ENCODE measurements around the gene POLR3E.

POLR3E gene

DNA sequence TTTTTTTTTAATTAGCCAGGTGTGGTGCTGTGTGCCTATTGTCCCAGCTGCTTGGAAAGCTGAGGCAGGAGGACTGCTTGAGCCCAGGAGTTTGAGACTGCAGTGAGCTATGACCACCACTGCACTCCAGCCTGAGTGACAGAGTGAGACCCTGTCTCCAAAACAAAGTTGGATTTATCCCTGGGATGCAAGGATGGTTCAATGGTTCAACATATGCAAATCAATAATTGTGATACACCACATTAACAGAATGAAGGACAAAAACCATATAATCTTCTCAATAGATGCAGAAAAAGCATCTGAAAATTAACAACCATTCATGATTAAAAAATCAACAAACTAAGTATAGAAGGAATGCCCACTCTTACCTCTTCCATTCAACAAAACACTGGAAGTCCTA, 43.7 kb downstream of the POLR3E start:
- no peak for ATAC-seq
- TF ChIP-seq ARNTL (CRISPR knock-in tag; IDR thresholded peaks at IDR 0.05; ENCODE audit: borderline replicate concordance, low read depth) (no peak), RARB (CRISPR knock-in tag; IDR thresholded peaks at IDR 0.05) (no peak), BACH2 (CRISPR knock-in tag; IDR thresholded peaks at IDR 0.05; ENCODE audit: borderline replicate concordance) (no peak), ZFP30 (CRISPR knock-in tag; IDR thresholded peaks at IDR 0.05) (no peak), ZNF8 (CRISPR knock-in tag; IDR thresholded peaks at IDR 0.05) (no peak), CSDC2 (CRISPR knock-in tag; IDR thresholded peaks at IDR 0.05) (no peak), ZFP3 (CRISPR knock-in tag; IDR thresholded peaks at IDR 0.05) (no peak), ZC3H10 (CRISPR knock-in tag; IDR thresholded peaks at IDR 0.05) (no peak), GLIS3 (CRISPR knock-in tag; IDR thresholded peaks at IDR 0.05) (no peak), OSR1 (CRISPR knock-in tag; IDR thresholded peaks at IDR 0.05) (no peak), ZNF70 (CRISPR knock-in tag; IDR thresholded peaks at IDR 0.05) (no peak), PPARA (CRISPR knock-in tag; IDR thresholded peaks at IDR 0.05; ENCODE audit: borderline replicate concordance) (no peak), TOX (CRISPR knock-in tag; IDR thresholded peaks at IDR 0.05; ENCODE audit: borderline replicate concordance) (no peak), ISL1 (CRISPR knock-in tag; IDR thresholded peaks at IDR 0.05) (no peak), SNAI2 (CRISPR knock-in tag; IDR thresholded peaks at IDR 0.05) (no peak)
- TF ChIP-seq, protein P1, sequence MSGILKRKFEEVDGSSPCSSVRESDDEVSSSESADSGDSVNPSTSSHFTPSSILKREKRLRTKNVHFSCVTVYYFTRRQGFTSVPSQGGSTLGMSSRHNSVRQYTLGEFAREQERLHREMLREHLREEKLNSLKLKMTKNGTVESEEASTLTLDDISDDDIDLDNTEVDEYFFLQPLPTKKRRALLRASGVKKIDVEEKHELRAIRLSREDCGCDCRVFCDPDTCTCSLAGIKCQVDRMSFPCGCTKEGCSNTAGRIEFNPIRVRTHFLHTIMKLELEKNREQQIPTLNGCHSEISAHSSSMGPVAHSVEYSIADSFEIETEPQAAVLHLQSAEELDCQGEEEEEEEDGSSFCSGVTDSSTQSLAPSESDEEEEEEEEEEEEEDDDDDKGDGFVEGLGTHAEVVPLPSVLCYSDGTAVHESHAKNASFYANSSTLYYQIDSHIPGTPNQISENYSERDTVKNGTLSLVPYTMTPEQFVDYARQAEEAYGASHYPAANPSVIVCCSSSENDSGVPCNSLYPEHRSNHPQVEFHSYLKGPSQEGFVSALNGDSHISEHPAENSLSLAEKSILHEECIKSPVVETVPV (CRISPR knock-in tag; IDR thresholded peaks at IDR 0.05), result no peak
- TF ChIP-seq, protein P2, sequence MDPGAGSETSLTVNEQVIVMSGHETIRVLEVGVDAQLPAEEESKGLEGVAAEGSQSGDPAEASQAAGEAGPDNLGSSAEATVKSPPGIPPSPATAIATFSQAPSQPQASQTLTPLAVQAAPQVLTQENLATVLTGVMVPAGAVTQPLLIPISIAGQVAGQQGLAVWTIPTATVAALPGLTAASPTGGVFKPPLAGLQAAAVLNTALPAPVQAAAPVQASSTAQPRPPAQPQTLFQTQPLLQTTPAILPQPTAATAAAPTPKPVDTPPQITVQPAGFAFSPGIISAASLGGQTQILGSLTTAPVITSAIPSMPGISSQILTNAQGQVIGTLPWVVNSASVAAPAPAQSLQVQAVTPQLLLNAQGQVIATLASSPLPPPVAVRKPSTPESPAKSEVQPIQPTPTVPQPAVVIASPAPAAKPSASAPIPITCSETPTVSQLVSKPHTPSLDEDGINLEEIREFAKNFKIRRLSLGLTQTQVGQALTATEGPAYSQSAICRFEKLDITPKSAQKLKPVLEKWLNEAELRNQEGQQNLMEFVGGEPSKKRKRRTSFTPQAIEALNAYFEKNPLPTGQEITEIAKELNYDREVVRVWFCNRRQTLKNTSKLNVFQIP (CRISPR knock-in tag; IDR thresholded peaks at IDR 0.05; ENCODE audit: borderline replicate concordance, low read depth), result no peak
- TF ChIP-seq, protein P3, sequence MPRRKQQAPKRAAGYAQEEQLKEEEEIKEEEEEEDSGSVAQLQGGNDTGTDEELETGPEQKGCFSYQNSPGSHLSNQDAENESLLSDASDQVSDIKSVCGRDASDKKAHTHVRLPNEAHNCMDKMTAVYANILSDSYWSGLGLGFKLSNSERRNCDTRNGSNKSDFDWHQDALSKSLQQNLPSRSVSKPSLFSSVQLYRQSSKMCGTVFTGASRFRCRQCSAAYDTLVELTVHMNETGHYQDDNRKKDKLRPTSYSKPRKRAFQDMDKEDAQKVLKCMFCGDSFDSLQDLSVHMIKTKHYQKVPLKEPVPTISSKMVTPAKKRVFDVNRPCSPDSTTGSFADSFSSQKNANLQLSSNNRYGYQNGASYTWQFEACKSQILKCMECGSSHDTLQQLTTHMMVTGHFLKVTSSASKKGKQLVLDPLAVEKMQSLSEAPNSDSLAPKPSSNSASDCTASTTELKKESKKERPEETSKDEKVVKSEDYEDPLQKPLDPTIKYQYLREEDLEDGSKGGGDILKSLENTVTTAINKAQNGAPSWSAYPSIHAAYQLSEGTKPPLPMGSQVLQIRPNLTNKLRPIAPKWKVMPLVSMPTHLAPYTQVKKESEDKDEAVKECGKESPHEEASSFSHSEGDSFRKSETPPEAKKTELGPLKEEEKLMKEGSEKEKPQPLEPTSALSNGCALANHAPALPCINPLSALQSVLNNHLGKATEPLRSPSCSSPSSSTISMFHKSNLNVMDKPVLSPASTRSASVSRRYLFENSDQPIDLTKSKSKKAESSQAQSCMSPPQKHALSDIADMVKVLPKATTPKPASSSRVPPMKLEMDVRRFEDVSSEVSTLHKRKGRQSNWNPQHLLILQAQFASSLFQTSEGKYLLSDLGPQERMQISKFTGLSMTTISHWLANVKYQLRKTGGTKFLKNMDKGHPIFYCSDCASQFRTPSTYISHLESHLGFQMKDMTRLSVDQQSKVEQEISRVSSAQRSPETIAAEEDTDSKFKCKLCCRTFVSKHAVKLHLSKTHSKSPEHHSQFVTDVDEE (CRISPR knock-in tag; IDR thresholded peaks at IDR 0.05), result no peak
- TF ChIP-seq, protein P4, sequence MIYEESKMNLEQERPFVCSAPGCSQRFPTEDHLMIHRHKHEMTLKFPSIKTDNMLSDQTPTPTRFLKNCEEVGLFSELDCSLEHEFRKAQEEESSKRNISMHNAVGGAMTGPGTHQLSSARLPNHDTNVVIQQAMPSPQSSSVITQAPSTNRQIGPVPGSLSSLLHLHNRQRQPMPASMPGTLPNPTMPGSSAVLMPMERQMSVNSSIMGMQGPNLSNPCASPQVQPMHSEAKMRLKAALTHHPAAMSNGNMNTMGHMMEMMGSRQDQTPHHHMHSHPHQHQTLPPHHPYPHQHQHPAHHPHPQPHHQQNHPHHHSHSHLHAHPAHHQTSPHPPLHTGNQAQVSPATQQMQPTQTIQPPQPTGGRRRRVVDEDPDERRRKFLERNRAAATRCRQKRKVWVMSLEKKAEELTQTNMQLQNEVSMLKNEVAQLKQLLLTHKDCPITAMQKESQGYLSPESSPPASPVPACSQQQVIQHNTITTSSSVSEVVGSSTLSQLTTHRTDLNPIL (CRISPR knock-in tag; IDR thresholded peaks at IDR 0.05; ENCODE audit: low read depth), result no peak
- TF ChIP-seq, protein P5, sequence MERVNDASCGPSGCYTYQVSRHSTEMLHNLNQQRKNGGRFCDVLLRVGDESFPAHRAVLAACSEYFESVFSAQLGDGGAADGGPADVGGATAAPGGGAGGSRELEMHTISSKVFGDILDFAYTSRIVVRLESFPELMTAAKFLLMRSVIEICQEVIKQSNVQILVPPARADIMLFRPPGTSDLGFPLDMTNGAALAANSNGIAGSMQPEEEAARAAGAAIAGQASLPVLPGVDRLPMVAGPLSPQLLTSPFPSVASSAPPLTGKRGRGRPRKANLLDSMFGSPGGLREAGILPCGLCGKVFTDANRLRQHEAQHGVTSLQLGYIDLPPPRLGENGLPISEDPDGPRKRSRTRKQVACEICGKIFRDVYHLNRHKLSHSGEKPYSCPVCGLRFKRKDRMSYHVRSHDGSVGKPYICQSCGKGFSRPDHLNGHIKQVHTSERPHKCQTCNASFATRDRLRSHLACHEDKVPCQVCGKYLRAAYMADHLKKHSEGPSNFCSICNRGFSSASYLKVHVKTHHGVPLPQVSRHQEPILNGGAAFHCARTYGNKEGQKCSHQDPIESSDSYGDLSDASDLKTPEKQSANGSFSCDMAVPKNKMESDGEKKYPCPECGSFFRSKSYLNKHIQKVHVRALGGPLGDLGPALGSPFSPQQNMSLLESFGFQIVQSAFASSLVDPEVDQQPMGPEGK (CRISPR knock-in tag; IDR thresholded peaks at IDR 0.05; ENCODE audit: borderline replicate concordance), result no peak

DNA sequence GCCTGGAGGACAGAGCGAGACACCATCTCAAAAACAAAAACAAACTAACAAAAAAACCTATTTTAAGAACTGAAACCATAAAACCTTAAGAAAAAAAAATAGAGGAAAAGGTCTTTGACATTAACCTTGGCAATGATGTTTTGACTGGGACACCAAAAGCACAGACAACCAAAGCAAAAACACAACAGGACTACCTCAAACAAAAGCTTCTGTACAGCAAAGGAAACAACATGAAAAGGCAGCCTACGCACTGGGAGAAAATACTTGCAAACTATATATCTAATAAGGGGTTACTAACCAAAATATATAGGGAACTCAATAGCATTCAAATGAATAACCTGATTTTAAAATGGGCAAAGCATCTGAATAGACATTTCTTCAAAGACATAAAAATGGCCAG, 44.9 kb downstream of the POLR3E start:
- no peak for ATAC-seq
- TF ChIP-seq, protein P5 (CRISPR knock-in tag; IDR thresholded peaks at IDR 0.05; ENCODE audit: borderline replicate concordance), result no peak
- TF ChIP-seq TOX (CRISPR knock-in tag; IDR thresholded peaks at IDR 0.05; ENCODE audit: borderline replicate concordance) (no peak), ZNF8 (CRISPR knock-in tag; IDR thresholded peaks at IDR 0.05) (no peak)
